Mucosa of rectum (tissue), 2 donors: Measurements from ENCODE around the gene SEPTIN5.

Source experiments
- H3K27ac ChIP-seq, 2 donors: one replicate each; pipeline ENCODE4 v1.7.0; 2013; ENCODE audit warnings: inconsistent platforms in 2 of 2, low read depth in 2 of 2, low read length in 2 of 2
- H3K27me3 ChIP-seq, 2 donors: one replicate each; pipeline ENCODE4 v1.7.0; 2013; ENCODE audit warnings: low read length in 2 of 2; ENCODE audit not compliant: control insufficient read depth in 2 of 2, insufficient read depth in 2 of 2
- H3K36me3 ChIP-seq, 2 donors: one replicate each; pipeline ENCODE4 v1.7.0; 2013; ENCODE audit warnings: low read length in 2 of 2; ENCODE audit not compliant: control insufficient read depth in 2 of 2, insufficient read depth in 2 of 2
- H3K4me1 ChIP-seq, 2 donors: one replicate each; pipeline ENCODE4 v1.7.0; 2013; ENCODE audit warnings: low read length in 2 of 2, mild to moderate bottlenecking in 1 of 2; ENCODE audit not compliant: control insufficient read depth in 2 of 2, insufficient read depth in 2 of 2
- H3K4me3 ChIP-seq, 2 donors: one replicate each; pipeline ENCODE4 v1.7.0; 2013; ENCODE audit warnings: low read length in 2 of 2
- H3K9ac ChIP-seq, 2 donors: one replicate each; pipeline ENCODE4 v1.7.0; 2013; ENCODE audit warnings: low read length in 2 of 2, low read depth in 1 of 2, mild to moderate bottlenecking in 1 of 2
- H3K9me3 ChIP-seq, 2 donors: one replicate each; pipeline ENCODE4 v1.7.0; 2013; ENCODE audit warnings: low read length in 2 of 2; ENCODE audit not compliant: control insufficient read depth in 2 of 2
- donor health status: healthy.
- donor health status: Normal muscosa, but diverticular disease.

SEPTIN5 gene

GRCh38 chr22:19761725-19762567, 47.6 kb downstream of the SEPTIN5 start:
- Histone ChIP-seq H3K4me3 (no peak overlapping the region), H3K9me3 (no peaks in the 10 kb centered on the region), H3K4me1 (peaks cover 3% of the 10 kb centered on the region in 2 donors), H3K27me3 (peaks cover 61 to 62% of the 10 kb centered on the region in 2 donors), H3K9ac (no peak overlapping the region), H3K36me3 (no peaks in the 10 kb centered on the region), H3K27ac (no peak overlapping the region)

- Histone ChIP-seq H3K27ac (no peak overlapping the region), H3K27me3 (peaks cover 63% of the 10 kb centered on the region in 2 donors)
Measured at GRCh38 chr22:19762568-19763457, 48.5 kb downstream of the SEPTIN5 start.

GRCh38 chr22:19763458-19764298, 49.4 kb downstream of the SEPTIN5 start:
- Histone ChIP-seq H3K36me3 (no peaks in the 10 kb centered on the region), H3K9me3 (no peaks in the 10 kb centered on the region), H3K4me3 (no peak overlapping the region), H3K27ac (no peak overlapping the region), H3K9ac (no peak overlapping the region), H3K4me1 (peaks cover 0 to 3% of the 10 kb centered on the region in 2 donors), H3K27me3 (peaks cover 65 to 67% of the 10 kb centered on the region in 2 donors)

More at GRCh38 chr22:19762568-19763457, 48.5 kb downstream of the SEPTIN5 start:
- Histone ChIP-seq H3K9ac (no peak overlapping the region), H3K9me3 (no peaks in the 10 kb centered on the region), H3K4me1 (peaks cover 0 to 3% of the 10 kb centered on the region in 2 donors), H3K36me3 (no peaks in the 10 kb centered on the region), H3K4me3 (no peak overlapping the region)

- Histone ChIP-seq H3K9ac (no peak overlapping the region), H3K27me3 (peaks cover 60 to 68% of the 10 kb centered on the region in 2 donors), H3K9me3 (no peaks in the 10 kb centered on the region), H3K36me3 (no peaks in the 10 kb centered on the region), H3K4me1 (peaks cover 0 to 3% of the 10 kb centered on the region in 2 donors), H3K27ac (no peak overlapping the region), H3K4me3 (no peak overlapping the region)
Measured at GRCh38 chr22:19764299-19764593, 49.9 kb downstream of the SEPTIN5 start.

- Histone ChIP-seq H3K36me3 (no peaks in the 10 kb centered on the region), H3K4me1 (peaks cover 0 to 3% of the 10 kb centered on the region in 2 donors), H3K9me3 (no peaks in the 10 kb centered on the region), H3K9ac (no peak overlapping the region), H3K27ac (no peak overlapping the region), H3K4me3 (no peak overlapping the region), H3K27me3 (peaks cover 57 to 68% of the 10 kb centered on the region in 2 donors)
Measured at GRCh38 chr22:19764636-19765476, 50.6 kb downstream of the SEPTIN5 start.

GRCh38 chr22:19765477-19766239, 51.4 kb downstream of the SEPTIN5 start:
- Histone ChIP-seq H3K4me3 (peak overlapping the region in 1 of 2 donors; percentile 23), H3K4me1 (peaks cover 0 to 3% of the 10 kb centered on the region in 2 donors), H3K9ac (no peak overlapping the region), H3K36me3 (no peaks in the 10 kb centered on the region), H3K9me3 (no peaks in the 10 kb centered on the region), H3K27me3 (peaks cover 56 to 74% of the 10 kb centered on the region in 2 donors), H3K27ac (no peak overlapping the region)

GRCh38 chr22:19766240-19766510, 51.9 kb downstream of the SEPTIN5 start:
- H3K27ac ChIP-seq, result no peak overlapping the region
- H3K4me3 ChIP-seq, result no peak overlapping the region
- H3K9ac ChIP-seq, result no peak overlapping the region
- H3K36me3 ChIP-seq, result no peaks in the 10 kb centered on the region
- H3K9me3 ChIP-seq, result no peaks in the 10 kb centered on the region
- peaks cover 0 to 3% of the 10 kb centered on the region in 2 donors for H3K4me1 ChIP-seq
- H3K27me3 ChIP-seq, result peaks cover 58 to 75% of the 10 kb centered on the region in 2 donors

- Histone ChIP-seq H3K27me3 (peaks cover 57 to 71% of the 10 kb centered on the region in 2 donors), H3K4me3 (no peak overlapping the region), H3K4me1 (peaks cover 0 to 3% of the 10 kb centered on the region in 2 donors), H3K9ac (no peak overlapping the region), H3K27ac (no peak overlapping the region), H3K9me3 (no peaks in the 10 kb centered on the region), H3K36me3 (no peaks in the 10 kb centered on the region)
Measured at GRCh38 chr22:19766511-19767426, 52.5 kb downstream of the SEPTIN5 start.
